Astrocyte (in vitro differentiated cells and primary cell): ENCODE data around the gene KLRG1. TPM values are rescaled to one million over a fixed set of nuclear protein-coding genes. Genes with fewer than 3 reads are reported as not detected.

ENCODE experiments used
- DNase-seq: peaks from one replicate; pipeline ENCODE4 v3.0.0-alpha.2; 2010; ENCODE audit warnings: low read depth
- FAIRE-seq: peaks from 2 replicates; lab custom pipeline; 2011; peaks lifted over from hg19 to GRCh38; lab: Jason Lieb, UNC
- H2AFZ ChIP-seq: 2 replicates; pipeline ENCODE4 v1.6.0; 2012; ENCODE audit warnings: low read depth, low read length, inconsistent platforms
- H3K27ac ChIP-seq: 2 replicates; pipeline ENCODE4 v1.5.1; 2011; ENCODE audit warnings: low read depth, low read length, inconsistent platforms
- H3K27me3 ChIP-seq: 2 replicates; pipeline ENCODE4 v1.6.0; 2011; ENCODE audit warnings: low read length, inconsistent platforms; ENCODE audit not compliant: insufficient read depth
- H3K36me3 ChIP-seq: 2 replicates; pipeline ENCODE4 v1.5.1; 2011; ENCODE audit warnings: low read length, inconsistent platforms; ENCODE audit not compliant: insufficient read depth
- H3K4me1 ChIP-seq: 2 replicates; pipeline ENCODE4 v1.5.1; 2011; ENCODE audit warnings: low read length, inconsistent platforms; ENCODE audit not compliant: insufficient read depth
- H3K4me2 ChIP-seq: 2 replicates; pipeline ENCODE4 v1.6.0; 2012; ENCODE audit warnings: low read length, inconsistent platforms
- H3K4me3 ChIP-seq: 2 replicates; pipeline ENCODE4 v1.5.1; 2011; ENCODE audit warnings: low read depth, mild to moderate bottlenecking, low read length, inconsistent platforms; ENCODE audit not compliant: insufficient read depth
- H3K79me2 ChIP-seq: 2 replicates; pipeline ENCODE4 v1.6.0; 2012; ENCODE audit warnings: mild to moderate bottlenecking, low read length, inconsistent platforms; ENCODE audit not compliant: insufficient read depth
- H3K9ac ChIP-seq: 2 replicates; pipeline ENCODE4 v1.6.0; 2012; ENCODE audit warnings: mild to moderate bottlenecking, low read length, inconsistent platforms
- H3K9me3 ChIP-seq: 2 replicates; pipeline ENCODE4 v1.5.1; 2012; ENCODE audit warnings: low read depth, mild to moderate bottlenecking, low read length, inconsistent platforms; ENCODE audit not compliant: insufficient read depth
- H4K20me1 ChIP-seq: 2 replicates; pipeline ENCODE4 v1.6.0; 2012; ENCODE audit warnings: low read length, inconsistent platforms; ENCODE audit not compliant: insufficient read depth
- H3K27ac Mint-ChIP-seq: one replicate; pipeline ENCODE4 v1.8.0; 2021; ENCODE audit warnings: mild to moderate bottlenecking, mixed read lengths; ENCODE audit not compliant: unreplicated experiment
- H3K27me3 Mint-ChIP-seq: one replicate; pipeline ENCODE4 v1.8.0; 2021; ENCODE audit warnings: low read depth, mixed read lengths; ENCODE audit not compliant: unreplicated experiment
- H3K36me3 Mint-ChIP-seq: one replicate; pipeline ENCODE4 v1.8.0; 2021; ENCODE audit warnings: low read depth, mixed read lengths; ENCODE audit not compliant: unreplicated experiment
- H3K4me1 Mint-ChIP-seq: one replicate; pipeline ENCODE4 v1.8.0; 2021; ENCODE audit warnings: low read depth, mixed read lengths; ENCODE audit not compliant: unreplicated experiment
- H3K4me3 Mint-ChIP-seq: one replicate; pipeline ENCODE4 v1.8.0; 2021; ENCODE audit warnings: mild to moderate bottlenecking, moderate library complexity, mixed read lengths; ENCODE audit not compliant: unreplicated experiment
- H3K9me3 Mint-ChIP-seq: one replicate; pipeline ENCODE4 v1.8.0; 2021; ENCODE audit warnings: mild to moderate bottlenecking, mixed read lengths; ENCODE audit not compliant: unreplicated experiment
- EZH2 ChIP-seq: IDR thresholded peaks from 2 replicates; pipeline ENCODE4 v1.6.1; 2012; ENCODE audit warnings: mild to moderate bottlenecking, low read length, inconsistent platforms; ENCODE audit not compliant: insufficient read depth
- total RNA-seq: library from RNA; stranded (reverse); gene quantifications from 2 replicates; pipeline ENCODE4 v1.2.1, GENCODE V29; 2021
- TF ChIP-seq, protein P1 (sequence below): IDR thresholded peaks from 2 replicates; pipeline ENCODE4 v1.5.1; 2011; ENCODE audit warnings: low read depth, mild to moderate bottlenecking, inconsistent platforms, low read length, moderate library complexity; ENCODE audit not compliant: insufficient read depth

KLRG1 gene
- total RNA-seq, 1 donor from 2014 or later = 2.2 TPM

DNA sequence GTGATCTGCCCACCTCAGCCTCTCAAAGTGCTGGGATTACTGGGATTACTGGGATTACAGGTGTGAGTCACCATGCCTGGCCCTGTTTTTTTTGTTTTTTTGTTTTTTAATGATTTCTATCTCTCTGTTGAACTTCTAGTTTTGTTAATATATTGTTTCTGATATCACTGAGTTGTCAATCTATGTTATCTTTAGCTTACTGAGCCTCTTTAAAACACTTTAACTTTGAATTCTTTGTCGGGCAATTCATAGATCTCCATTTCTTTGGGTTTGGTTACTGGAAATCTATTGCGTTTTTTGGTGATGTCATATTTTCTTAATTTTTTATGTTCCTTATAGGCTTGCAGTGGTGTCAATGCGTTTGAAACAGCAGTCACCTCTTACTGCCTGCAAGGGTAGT, 9.2 kb upstream of the KLRG1 start:
- Histone ChIP-seq H2AFZ (no peak overlapping the region), H3K79me2 (no peaks in the 10 kb centered on the region), H3K4me3 (no peak overlapping the region), H3K4me2 (no peak overlapping the region), H3K27ac (no peak overlapping the region), H3K4me1 (no peaks in the 10 kb centered on the region), H3K9ac (no peak overlapping the region), H3K27me3 (no peaks in the 10 kb centered on the region), H4K20me1 (no peaks in the 10 kb centered on the region), H3K9me3 (no peaks in the 10 kb centered on the region), H3K36me3 (no peaks in the 10 kb centered on the region)
- Mint-ChIP-seq H3K9me3 (no peaks in the 10 kb centered on the region), H3K27ac (no peak overlapping the region), H3K27me3 (no peaks in the 10 kb centered on the region), H3K36me3 (no peaks in the 10 kb centered on the region), H3K4me1 (no peaks in the 10 kb centered on the region), H3K4me3 (no peak overlapping the region)
- no peak for FAIRE-seq
- TF ChIP-seq EZH2 = no peak
- TF ChIP-seq, protein P1, sequence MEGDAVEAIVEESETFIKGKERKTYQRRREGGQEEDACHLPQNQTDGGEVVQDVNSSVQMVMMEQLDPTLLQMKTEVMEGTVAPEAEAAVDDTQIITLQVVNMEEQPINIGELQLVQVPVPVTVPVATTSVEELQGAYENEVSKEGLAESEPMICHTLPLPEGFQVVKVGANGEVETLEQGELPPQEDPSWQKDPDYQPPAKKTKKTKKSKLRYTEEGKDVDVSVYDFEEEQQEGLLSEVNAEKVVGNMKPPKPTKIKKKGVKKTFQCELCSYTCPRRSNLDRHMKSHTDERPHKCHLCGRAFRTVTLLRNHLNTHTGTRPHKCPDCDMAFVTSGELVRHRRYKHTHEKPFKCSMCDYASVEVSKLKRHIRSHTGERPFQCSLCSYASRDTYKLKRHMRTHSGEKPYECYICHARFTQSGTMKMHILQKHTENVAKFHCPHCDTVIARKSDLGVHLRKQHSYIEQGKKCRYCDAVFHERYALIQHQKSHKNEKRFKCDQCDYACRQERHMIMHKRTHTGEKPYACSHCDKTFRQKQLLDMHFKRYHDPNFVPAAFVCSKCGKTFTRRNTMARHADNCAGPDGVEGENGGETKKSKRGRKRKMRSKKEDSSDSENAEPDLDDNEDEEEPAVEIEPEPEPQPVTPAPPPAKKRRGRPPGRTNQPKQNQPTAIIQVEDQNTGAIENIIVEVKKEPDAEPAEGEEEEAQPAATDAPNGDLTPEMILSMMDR = no peak
- DNase-seq = no peak

DNA sequence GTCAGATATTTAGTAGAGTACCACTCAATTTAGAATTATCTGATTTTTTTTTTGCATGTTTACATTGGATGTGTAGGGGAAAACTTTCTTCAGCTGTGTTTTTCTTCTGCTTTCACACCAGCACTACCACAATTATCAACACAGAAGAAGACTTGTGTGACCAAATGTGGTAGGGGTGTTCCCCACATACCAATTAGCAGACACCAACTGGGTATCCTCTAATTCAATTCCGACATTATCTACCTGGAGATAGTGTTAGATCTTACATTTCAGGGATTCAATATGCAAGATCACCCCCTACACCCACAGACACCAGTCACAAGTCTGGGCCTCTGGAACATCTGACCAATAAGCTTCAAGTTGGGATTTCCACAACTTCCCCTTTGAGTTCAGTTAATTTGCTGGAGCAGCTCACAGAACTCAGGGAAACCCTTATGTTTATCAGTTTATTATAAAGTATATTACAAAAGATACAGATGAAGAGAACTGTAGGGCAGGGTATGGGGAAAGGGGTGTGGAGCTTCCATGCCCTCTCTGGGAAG, 4.1 kb upstream of the KLRG1 start:
- Histone ChIP-seq H2AFZ (no peak overlapping the region), H4K20me1 (no peaks in the 10 kb centered on the region), H3K4me1 (no peaks in the 10 kb centered on the region), H3K79me2 (no peaks in the 10 kb centered on the region), H3K27me3 (no peaks in the 10 kb centered on the region), H3K36me3 (no peaks in the 10 kb centered on the region), H3K9ac (no peak overlapping the region), H3K4me2 (no peak overlapping the region), H3K27ac (no peak overlapping the region), H3K9me3 (no peaks in the 10 kb centered on the region), H3K4me3 (no peak overlapping the region)
- no peak for FAIRE-seq
- no peaks in the 10 kb centered on the region for H3K4me1 Mint-ChIP-seq
- H3K27me3 Mint-ChIP-seq = no peaks in the 10 kb centered on the region
- no peaks in the 10 kb centered on the region for H3K9me3 Mint-ChIP-seq
- no peak for TF ChIP-seq EZH2
- TF ChIP-seq, protein P1 = no peak
- H3K36me3 Mint-ChIP-seq = no peaks in the 10 kb centered on the region
- H3K4me3 Mint-ChIP-seq = no peak overlapping the region
- no peak for DNase-seq
- no peak overlapping the region for H3K27ac Mint-ChIP-seq

DNA sequence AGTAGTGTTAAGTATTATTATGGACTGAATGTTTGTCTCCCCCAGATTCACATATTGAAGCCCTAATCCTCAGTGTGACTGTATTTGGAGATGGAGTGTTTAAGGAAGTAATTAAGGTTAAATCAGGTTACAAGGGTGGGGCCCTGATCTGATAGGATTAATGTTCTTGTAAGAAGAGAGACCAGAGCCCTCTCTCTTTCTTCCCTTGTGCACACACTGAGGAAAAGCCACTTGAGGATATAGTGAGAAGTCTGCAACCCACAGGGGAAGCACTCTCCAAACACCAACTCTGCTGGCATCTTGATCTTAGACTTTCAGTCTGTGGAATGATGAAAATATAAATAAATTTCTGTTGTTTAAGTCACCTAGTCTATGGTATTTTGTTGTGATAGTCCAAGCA, 2.2 kb upstream of the KLRG1 start:
- no peaks in the 10 kb centered on the region for H3K9me3 Mint-ChIP-seq
- Histone ChIP-seq H3K27me3 (no peaks in the 10 kb centered on the region), H2AFZ (no peak overlapping the region), H4K20me1 (no peaks in the 10 kb centered on the region), H3K4me1 (no peaks in the 10 kb centered on the region), H3K4me2 (no peak overlapping the region), H3K36me3 (no peaks in the 10 kb centered on the region), H3K9me3 (no peaks in the 10 kb centered on the region), H3K79me2 (no peaks in the 10 kb centered on the region), H3K4me3 (no peak overlapping the region), H3K27ac (no peak overlapping the region), H3K9ac (no peak overlapping the region)
- DNase-seq (no peak), FAIRE-seq (no peak)
- H3K36me3 Mint-ChIP-seq = no peaks in the 10 kb centered on the region
- no peak overlapping the region for H3K27ac Mint-ChIP-seq
- H3K4me3 Mint-ChIP-seq = no peak overlapping the region
- no peak for TF ChIP-seq EZH2
- TF ChIP-seq, protein P1 = no peak
- no peaks in the 10 kb centered on the region for H3K4me1 Mint-ChIP-seq
- no peaks in the 10 kb centered on the region for H3K27me3 Mint-ChIP-seq
